ENCODE results near the gene ASAP2. TPM values are rescaled to one million over a fixed set of nuclear protein-coding genes. Genes with fewer than 3 reads are reported as not detected.

The ASAP2 gene
- total RNA-seq (2021) (60.3 and 66.8 TPM in 2 replicates), Bru-seq, nascent RNA (percentile 92 among the genes with signal in this experiment), BruChase-seq, experiment 1, labeled RNA remaining after a 2-hour chase (percentile 89 among the genes with signal in this experiment), BruChase-seq, experiment 2, labeled RNA remaining after a 6-hour chase (percentile 85 among the genes with signal in this experiment)
- long read RNA-seq, full-length matches to known transcripts, result 11 of 33 reads
- long read RNA-seq, partial matches to known transcripts, result 18 of 33 reads
- long read RNA-seq, other reads (novel, unspliced or antisense), result 4 of 33 reads

DNA sequence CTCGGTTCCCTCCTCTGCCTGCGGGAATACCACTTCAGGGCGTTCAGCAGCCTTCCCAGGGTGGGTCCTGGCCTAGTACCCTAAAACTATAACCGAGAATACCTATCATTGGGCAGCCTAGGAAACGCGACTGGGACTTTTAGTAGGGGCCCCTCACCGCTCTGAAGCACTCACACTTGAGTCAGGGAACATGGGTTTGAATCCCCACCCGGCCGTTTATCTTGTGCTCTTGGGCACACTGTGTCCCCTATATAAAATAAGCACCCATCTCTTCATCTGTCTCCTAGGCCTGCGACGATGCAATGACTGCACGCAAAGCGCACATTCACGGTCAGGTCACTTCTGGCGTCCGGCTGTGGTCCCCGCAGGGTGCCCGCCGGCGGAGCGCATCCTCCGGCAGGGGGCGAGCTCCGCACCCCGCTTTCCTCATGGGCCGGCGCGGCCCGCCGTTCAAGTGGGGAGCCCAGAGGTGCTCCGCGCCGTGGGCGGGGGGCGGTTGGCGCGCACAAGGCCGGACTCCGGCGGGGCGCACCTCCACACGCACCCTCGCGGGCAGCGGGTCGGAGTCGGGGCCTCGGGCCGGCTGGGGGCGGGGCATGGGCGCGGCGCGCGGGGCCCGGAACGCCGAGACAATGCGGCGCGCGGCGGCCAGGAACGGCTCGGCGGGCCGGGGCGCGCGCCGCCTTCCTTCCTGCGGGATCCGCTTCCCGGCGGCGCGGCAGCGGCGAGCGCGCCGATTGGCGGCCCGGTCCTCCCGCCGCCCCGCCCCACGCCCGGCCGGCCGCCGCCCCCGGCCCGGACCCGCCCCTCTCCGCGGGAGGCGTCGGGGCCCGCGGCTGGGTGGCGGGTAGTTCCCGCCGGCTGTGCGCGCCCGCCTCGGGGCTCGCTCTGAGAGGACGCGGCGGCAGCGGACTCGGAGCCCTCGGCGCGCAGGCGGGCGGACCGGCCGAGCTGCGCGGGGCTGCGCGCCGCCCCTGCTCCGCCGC, at the start of gene ASAP2:
TSS of gene ASAP2 (plus strand) at position 850 of the 986 bp plus-strand sequence. CDS start 293 bp downstream, outside the sequence.
- peak; percentile 51 to 81 for DNase-seq
- H3K36me3 ChIP-seq (ENCODE audit: low read depth), result no peaks in the 10 kb centered on the region
- peak within 1 kb of the TSS; percentile 74 for H3K27ac ChIP-seq
- no peaks in the 10 kb centered on the region for H3K9me2 ChIP-seq (ENCODE audit: insufficient read depth)
- H4K20me1 ChIP-seq (ENCODE audit: insufficient read depth), result peaks cover 14% of the 10 kb centered on the region; the same call in 1 of the 2 replicates
- ChIA-PET CTCF (no interaction called here), POLR2A (ENCODE audit: unreplicated experiment) (no interaction called here)
- peaks cover 18% of the 10 kb centered on the region; the same call in 1 of the 2 replicates for H3F3A ChIP-seq (ENCODE audit: insufficient read depth, low read depth)
- no peaks in the 10 kb centered on the region for H3K27me3 ChIP-seq (ENCODE audit: insufficient read depth, low read depth)
- BruUV-seq (replicated peaks), result no TSS peak
- intact Hi-C loops (cut with micrococcal nuclease; ENCODE audit: unreplicated experiment), result loop anchor here (1.0 to 10.0 kb wide), 10 partner anchors 28 to 321 kb away; partner anchors contain the start of genes CPSF3 and ITGB1BP1
- peak within 1 kb of the TSS; percentile 85 for H2AFZ ChIP-seq
- peaks cover 57% of the 10 kb centered on the region for H3K79me2 ChIP-seq (ENCODE audit: low read depth)
- H3K4me2 ChIP-seq, result peak within 1 kb of the TSS; percentile 97
- H3K4me1 ChIP-seq (replicated peaks; ENCODE audit: insufficient read depth), result peaks cover 44% of the 10 kb centered on the region
- TF ChIP-seq EZH2 (IDR thresholded peaks at IDR 0.05; ENCODE audit: low read depth), result no peak
- TF ChIP-seq, protein P1, sequence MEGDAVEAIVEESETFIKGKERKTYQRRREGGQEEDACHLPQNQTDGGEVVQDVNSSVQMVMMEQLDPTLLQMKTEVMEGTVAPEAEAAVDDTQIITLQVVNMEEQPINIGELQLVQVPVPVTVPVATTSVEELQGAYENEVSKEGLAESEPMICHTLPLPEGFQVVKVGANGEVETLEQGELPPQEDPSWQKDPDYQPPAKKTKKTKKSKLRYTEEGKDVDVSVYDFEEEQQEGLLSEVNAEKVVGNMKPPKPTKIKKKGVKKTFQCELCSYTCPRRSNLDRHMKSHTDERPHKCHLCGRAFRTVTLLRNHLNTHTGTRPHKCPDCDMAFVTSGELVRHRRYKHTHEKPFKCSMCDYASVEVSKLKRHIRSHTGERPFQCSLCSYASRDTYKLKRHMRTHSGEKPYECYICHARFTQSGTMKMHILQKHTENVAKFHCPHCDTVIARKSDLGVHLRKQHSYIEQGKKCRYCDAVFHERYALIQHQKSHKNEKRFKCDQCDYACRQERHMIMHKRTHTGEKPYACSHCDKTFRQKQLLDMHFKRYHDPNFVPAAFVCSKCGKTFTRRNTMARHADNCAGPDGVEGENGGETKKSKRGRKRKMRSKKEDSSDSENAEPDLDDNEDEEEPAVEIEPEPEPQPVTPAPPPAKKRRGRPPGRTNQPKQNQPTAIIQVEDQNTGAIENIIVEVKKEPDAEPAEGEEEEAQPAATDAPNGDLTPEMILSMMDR (conservative IDR thresholded peaks at IDR 0.05), result peak; percentile 84
- peak within 1 kb of the TSS; percentile 99 for H3K4me3 ChIP-seq
- H3K9me3 ChIP-seq (ENCODE audit: insufficient read depth, low read depth), result no peaks in the 10 kb centered on the region

DNA sequence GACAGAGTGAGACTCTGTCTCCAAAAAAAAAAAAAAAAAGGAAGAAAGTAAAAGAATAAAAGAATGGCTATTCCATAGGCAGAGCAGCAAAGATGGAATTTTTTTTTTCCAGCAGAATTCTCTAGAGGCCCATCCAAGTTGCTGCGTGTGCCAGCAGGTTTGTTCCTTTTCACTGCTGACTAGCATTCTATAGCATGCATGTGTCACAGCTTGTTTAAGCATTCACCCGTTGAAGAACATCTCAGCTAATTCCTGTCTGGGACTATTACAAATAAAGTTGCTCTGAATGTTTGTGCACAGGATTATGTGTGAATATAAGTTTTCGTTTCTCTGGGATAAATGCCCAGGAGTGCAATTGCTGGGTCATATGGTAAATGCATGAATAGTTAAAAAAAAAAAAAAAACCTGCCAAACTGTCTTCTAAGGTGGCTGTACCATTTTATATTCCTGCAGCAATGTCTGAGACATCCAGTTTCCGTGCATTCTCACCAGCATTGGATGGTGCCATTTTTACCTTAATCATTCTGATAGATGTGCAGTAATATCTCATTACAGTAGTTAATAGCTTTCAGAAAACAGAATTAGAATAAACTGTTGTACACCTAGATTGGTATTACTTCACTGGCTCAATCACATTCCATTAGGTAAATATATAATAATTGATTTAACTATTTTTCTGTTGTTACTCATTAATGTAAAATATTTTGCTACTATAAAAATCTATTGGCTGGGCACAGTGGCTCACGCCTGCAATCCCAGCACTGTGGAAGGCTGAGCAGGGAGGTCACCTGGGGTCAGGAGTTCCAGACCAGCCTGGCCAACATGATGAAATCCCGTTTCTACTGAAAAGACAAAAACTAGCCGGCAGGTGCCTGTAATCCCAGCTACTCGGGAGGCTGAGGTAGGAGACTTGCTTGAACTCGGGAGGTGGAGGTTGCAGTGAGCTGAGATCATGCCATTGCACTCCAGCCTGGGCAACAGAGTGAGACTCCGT, 47.5 kb upstream of the ASAP2 start:
- DNase-seq, result no peak
- Histone ChIP-seq H3K9me2 (ENCODE audit: insufficient read depth) (no peaks in the 10 kb centered on the region), H3K4me1 (replicated peaks; ENCODE audit: insufficient read depth) (peaks cover 15% of the 10 kb centered on the region), H2AFZ (no peak overlapping the region), H3K4me2 (no peak overlapping the region), H3K9me3 (ENCODE audit: insufficient read depth, low read depth) (no peaks in the 10 kb centered on the region), H3K27ac (no peak overlapping the region), H3K4me3 (no peak overlapping the region), H3F3A (ENCODE audit: insufficient read depth, low read depth) (peaks cover 23% of the 10 kb centered on the region), H3K27me3 (ENCODE audit: insufficient read depth, low read depth) (no peaks in the 10 kb centered on the region), H3K79me2 (ENCODE audit: low read depth) (no peaks in the 10 kb centered on the region), H4K20me1 (ENCODE audit: insufficient read depth) (no peaks in the 10 kb centered on the region), H3K36me3 (ENCODE audit: low read depth) (no peaks in the 10 kb centered on the region)
- no TSS peak for BruUV-seq (replicated peaks)
- ChIA-PET CTCF (interaction anchor here (0.6 kb wide), 1 partner anchor 131 kb away, joined by 4 read pairs; no protein-coding TSS in a partner anchor), POLR2A (ENCODE audit: unreplicated experiment) (no interaction called here)
- intact Hi-C loops (cut with micrococcal nuclease; ENCODE audit: unreplicated experiment), result no loop called here
- TF ChIP-seq, protein P1 (conservative IDR thresholded peaks at IDR 0.05), result no peak
- no peak for TF ChIP-seq EZH2 (IDR thresholded peaks at IDR 0.05; ENCODE audit: low read depth)

All from PC-9 (cell line).